ENCODE measurements around the gene AGRN. TPM values are rescaled to one million over a fixed set of nuclear protein-coding genes. Genes with fewer than 3 reads are reported as not detected.

Gene AGRN
- total RNA-seq, 2 donors from 2014 or later, result 87.7 to 92.4 TPM

- no peaks in the 10 kb centered on the region for H3K36me3 ChIP-seq
- 89% methylated on average over 27 of the region's 46 CpGs for WGBS
Measured at GRCh38 chr1:1051127-1051810, 31.3 kb downstream of the AGRN start.

GRCh38 chr1:1052003-1052840 is 32.3 kb downstream of the AGRN start:
- no peaks in the 10 kb centered on the region for H3K9me3 ChIP-seq
- no peaks in the 10 kb centered on the region for H3K27me3 ChIP-seq (replicated peaks; ENCODE audit: insufficient read depth)
- intact Hi-C loops (cut with DNase I), result no loop called here
- no peak for DNase-seq (ENCODE audit: low spot score)
- H3K4me1 ChIP-seq (replicated peaks), result no peaks in the 10 kb centered on the region
- H3K27ac ChIP-seq, result no peak overlapping the region
- WGBS, result 92% methylated on average over 29 of the region's 29 CpGs
- H3K36me3 ChIP-seq, result no peaks in the 10 kb centered on the region
- H3K4me3 ChIP-seq, result no peak overlapping the region
- TF ChIP-seq POLR2AphosphoS5 (IDR thresholded peaks at IDR 0.05) (no peak), CTCF (IDR thresholded peaks at IDR 0.05) (no peak), POLR2A (IDR thresholded peaks at IDR 0.05) (no peak)

More at GRCh38 chr1:1051127-1051810, 31.3 kb downstream of the AGRN start:
- no peaks in the 10 kb centered on the region for H3K9me3 ChIP-seq
- TF ChIP-seq CTCF (IDR thresholded peaks at IDR 0.05) (no peak), POLR2A (IDR thresholded peaks at IDR 0.05) (no peak), POLR2AphosphoS5 (IDR thresholded peaks at IDR 0.05) (no peak)
- no peak overlapping the region for H3K4me3 ChIP-seq
- DNase-seq (ENCODE audit: low spot score), result no peak
- no peaks in the 10 kb centered on the region for H3K4me1 ChIP-seq (replicated peaks)
- intact Hi-C loops (cut with DNase I), result no loop called here
- H3K27ac ChIP-seq, result no peak overlapping the region
- no peaks in the 10 kb centered on the region for H3K27me3 ChIP-seq (replicated peaks; ENCODE audit: insufficient read depth)

GRCh38 chr1:1053022-1053421 is 33.1 kb downstream of the AGRN start:
- intact Hi-C loops (cut with DNase I), result no loop called here
- TF ChIP-seq CTCF (IDR thresholded peaks at IDR 0.05) (no peak), POLR2AphosphoS5 (IDR thresholded peaks at IDR 0.05) (no peak), POLR2A (IDR thresholded peaks at IDR 0.05) (no peak)
- Histone ChIP-seq H3K9me3 (no peaks in the 10 kb centered on the region), H3K27me3 (replicated peaks; ENCODE audit: insufficient read depth) (no peaks in the 10 kb centered on the region), H3K4me3 (no peak overlapping the region), H3K27ac (no peak overlapping the region), H3K4me1 (replicated peaks) (no peaks in the 10 kb centered on the region), H3K36me3 (no peaks in the 10 kb centered on the region)
- 90% methylated on average over 13 of the region's 15 CpGs for WGBS
- DNase-seq (ENCODE audit: low spot score), result no peak

GRCh38 chr1:1053682-1054081 is 33.8 kb downstream of the AGRN start:
- WGBS, result 96% methylated on average over 18 of the region's 18 CpGs
- no peak for DNase-seq (ENCODE audit: low spot score)
- peaks cover 2% of the 10 kb centered on the region for H3K27me3 ChIP-seq (replicated peaks; ENCODE audit: insufficient read depth)
- H3K27ac ChIP-seq, result no peak overlapping the region
- no peak overlapping the region for H3K4me3 ChIP-seq
- intact Hi-C loops (cut with DNase I), result no loop called here
- no peaks in the 10 kb centered on the region for H3K9me3 ChIP-seq
- H3K4me1 ChIP-seq (replicated peaks), result no peaks in the 10 kb centered on the region
- no peaks in the 10 kb centered on the region for H3K36me3 ChIP-seq
- TF ChIP-seq POLR2A (IDR thresholded peaks at IDR 0.05), result no peak
- no peak for TF ChIP-seq CTCF (IDR thresholded peaks at IDR 0.05)
- TF ChIP-seq POLR2AphosphoS5 (IDR thresholded peaks at IDR 0.05), result no peak
